ENCODE measurements around the gene RALGPS2.

- no peak for TF ChIP-seq CTCF (IDR thresholded peaks at IDR 0.05; ENCODE audit: low read depth, low read length)
- no peak for TF ChIP-seq POLR2A (IDR thresholded peaks at IDR 0.05; ENCODE audit: extremely low read depth, insufficient read length)
These were observed 38.6 kb upstream of the RALGPS2 start for GRCh38 chr1:178686407-178686806.

Data from NB4 (cell line).